GM21529 (cell line): ENCODE measurements around the gene ZSCAN12.

ENCODE experiments used
- ATAC-seq: cut with Tn5 transposase; IDR thresholded peaks from one replicate; pipeline ENCODE4 v1.9.1; 2021; ENCODE audit not compliant: unreplicated experiment

The ZSCAN12 gene

DNA sequence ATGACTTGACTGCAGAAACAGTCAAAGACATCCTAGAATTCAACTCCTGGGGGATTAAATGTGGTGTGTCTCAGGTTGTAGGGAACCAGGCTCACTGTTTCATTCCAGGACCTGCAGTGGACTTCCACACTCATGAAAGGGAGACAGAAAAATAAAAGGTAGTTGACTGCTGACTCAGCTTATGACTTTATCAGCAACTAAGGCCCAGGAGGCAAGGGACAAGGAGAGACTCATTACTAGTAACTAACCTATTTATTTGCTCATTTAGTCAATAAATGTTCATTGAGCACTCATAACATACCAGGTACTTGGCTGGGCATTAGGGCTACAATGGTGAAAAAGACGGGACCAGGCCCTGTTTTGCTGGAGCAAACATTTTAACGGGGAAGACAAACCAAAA is 66.5 kb downstream of the ZSCAN12 start:
- ATAC-seq = no peak

DNA sequence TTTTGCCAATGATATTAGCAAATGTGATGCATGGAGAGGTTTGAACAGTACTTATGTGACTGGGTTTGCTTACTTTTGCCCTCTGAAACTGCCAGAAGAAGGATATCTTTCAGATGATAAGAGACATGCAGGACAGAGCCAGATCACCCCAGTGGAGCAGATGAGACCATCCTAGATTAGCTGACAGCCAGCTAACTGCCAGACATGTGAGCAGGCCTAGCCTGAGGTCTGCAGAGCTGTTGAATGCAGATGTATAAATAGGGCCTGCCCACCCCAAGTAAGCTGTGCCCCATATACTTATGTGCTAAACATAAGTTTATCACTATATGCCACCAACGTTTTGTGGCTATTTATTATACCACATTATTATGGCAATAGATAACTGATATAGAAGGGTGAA is 69.5 kb downstream of the ZSCAN12 start:
- ATAC-seq = no peak
